Mucosa of descending colon (tissue), 3 donors: Measurements from ENCODE around the gene RNF103. TPM values are rescaled to one million over a fixed set of nuclear protein-coding genes. Genes with fewer than 3 reads are reported as not detected.

Experiments used
- ATAC-seq: fragments of 200-7000 bp; cut with Tn5 transposase; one replicate; pipeline ENCODE4 v1.9.1; 2020; ENCODE audit warnings: mild to moderate bottlenecking, moderate library complexity
- DNase-seq, 3 donors: peaks; one replicate each; pipeline ENCODE4 v3.0.0-alpha.2; 2020
- H3K36me3 ChIP-seq: fragments of 200-600 bp; one replicate; pipeline ENCODE4 v1.8.0; 2021; ENCODE audit warnings: low read depth, mild to moderate bottlenecking
- H3K4me1 ChIP-seq: fragments of 200-600 bp; one replicate; pipeline ENCODE4 v1.8.0; 2021; ENCODE audit warnings: low read depth, mild to moderate bottlenecking
- H3K4me3 ChIP-seq: fragments of 200-600 bp; one replicate; pipeline ENCODE4 v1.8.0; 2021; ENCODE audit warnings: mild to moderate bottlenecking
- H3K9me3 ChIP-seq: fragments of 200-600 bp; one replicate; pipeline ENCODE4 v1.8.0; 2021; ENCODE audit warnings: mild to moderate bottlenecking
- CTCF ChIP-seq: fragments of 200-600 bp; IDR thresholded peaks from one replicate; pipeline ENCODE4 v1.8.0; 2022; ENCODE audit warnings: antibody characterized with exemption, mild to moderate bottlenecking
- intact Hi-C, 2 donors: fragments of 100-400 bp; cut with DNase I in 1 of 2; cut with micrococcal nuclease in 1 of 2; formaldehyde crosslinking; loops; one replicate each; pipeline versions ENCODE4 v1.11.0 to v1.11.1; 2022; cut with DNase I, micrococcal nuclease
- total RNA-seq, 3 donors: library from RNA; stranded (reverse); fragmentation: NEBNext Ultra II Directional in 2 of 3; extraction: Animal tissue kit (Norgen Biotek cat#: 25700) in 2 of 3; gene quantifications; one replicate each; pipeline versions ENCODE4 v1.2.1 to v1.2.4, GENCODE V29; 2021 to 2023
- donor health status: DM: no; HTN: no; CAD: no; lungs with moderate emphysema.
- donor health status: DM: no; HTN: no; CAD: no.
- donor health status: DM: no; HTN: yes; CAD: no.

RNF103 gene
- total RNA-seq, 3 donors from 2014 or later, result 61.7 to 73.2 (median 69.7) TPM

- Histone ChIP-seq H3K36me3 (no peaks in the 10 kb centered on the region), H3K4me1 (peaks cover 16% of the 10 kb centered on the region), H3K4me3 (peak overlapping the region; percentile 71), H3K9me3 (no peaks in the 10 kb centered on the region)
- ATAC-seq (peak; percentile 48), DNase-seq (peak; percentile 71 to 80 (median 77))
- intact Hi-C loops, result no loop called here
- TF ChIP-seq CTCF, result no peak
Measured at GRCh38 chr2:86623043-86623493, 597 bp downstream of the RNF103 start.

GRCh38 chr2:86622519-86623042 lies 1.1 kb downstream of the RNF103 start:
- DNase-seq (peak; percentile 62 to 65 (median 63)), ATAC-seq (peak; percentile 13)
- intact Hi-C loops, result no loop called here
- no peak for TF ChIP-seq CTCF
- H3K9me3 ChIP-seq, result no peaks in the 10 kb centered on the region
- no peaks in the 10 kb centered on the region for H3K36me3 ChIP-seq
- peak overlapping the region; percentile 71 for H3K4me3 ChIP-seq
- H3K4me1 ChIP-seq, result peaks cover 11% of the 10 kb centered on the region

GRCh38 chr2:86621280-86621943 lies 2.3 kb downstream of the RNF103 start:
- intact Hi-C loops, result no loop called here
- no peak for ATAC-seq
- Histone ChIP-seq H3K9me3 (no peaks in the 10 kb centered on the region), H3K4me3 (no peak overlapping the region), H3K36me3 (no peaks in the 10 kb centered on the region), H3K4me1 (peaks cover 14% of the 10 kb centered on the region)
- no peak for DNase-seq
- no peak for TF ChIP-seq CTCF

DNA sequence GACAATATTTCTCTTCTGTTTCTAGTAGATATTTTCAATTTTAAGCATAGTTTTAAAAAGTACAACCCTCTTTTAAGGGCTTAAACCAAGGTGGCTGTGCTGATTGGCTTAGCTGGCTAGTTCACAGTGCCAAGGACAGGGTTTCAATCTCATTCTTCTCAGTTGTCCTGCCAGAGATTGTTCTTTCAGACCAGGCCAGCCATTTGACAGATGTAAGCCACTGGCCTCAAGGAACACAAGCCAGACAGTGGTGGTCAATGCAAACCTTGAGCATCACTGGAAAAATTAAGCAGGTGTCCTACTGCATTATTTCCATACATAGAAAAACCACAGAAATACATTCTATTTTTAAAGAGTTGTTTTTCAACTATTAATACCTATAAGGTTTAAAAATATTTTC lies 5.9 kb downstream of the RNF103 start:
- no peaks in the 10 kb centered on the region for H3K36me3 ChIP-seq
- no peak for DNase-seq
- H3K9me3 ChIP-seq, result no peaks in the 10 kb centered on the region
- intact Hi-C loops, result no loop called here
- no peak for TF ChIP-seq CTCF
- no peak overlapping the region for H3K4me3 ChIP-seq
- H3K4me1 ChIP-seq, result peaks cover 14% of the 10 kb centered on the region
- no peak for ATAC-seq

DNA sequence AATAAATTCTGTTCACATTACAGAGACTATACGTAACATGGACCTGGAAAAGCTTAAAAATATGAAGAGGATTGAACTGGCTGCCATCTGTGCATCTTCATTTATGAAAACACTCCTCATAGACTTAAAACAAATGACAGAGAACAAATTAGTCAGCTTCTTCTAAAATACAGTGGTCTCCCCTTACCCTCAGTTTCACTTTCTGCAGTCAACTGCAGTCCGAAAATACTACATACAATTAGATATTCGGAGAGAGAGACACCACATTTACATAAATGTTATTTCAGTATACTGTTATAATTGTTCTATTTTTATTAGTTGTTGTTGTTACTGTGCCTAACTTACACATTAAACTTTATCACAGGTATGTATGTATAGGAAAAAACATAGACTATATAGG lies 6.5 kb downstream of the RNF103 start:
- no peak for ATAC-seq
- Histone ChIP-seq H3K4me3 (no peak overlapping the region), H3K36me3 (no peaks in the 10 kb centered on the region), H3K9me3 (no peaks in the 10 kb centered on the region), H3K4me1 (peaks cover 14% of the 10 kb centered on the region)
- no peak for DNase-seq
- intact Hi-C loops, result no loop called here
- no peak for TF ChIP-seq CTCF
